HepG2 (cell line): ENCODE results near the gene TTC23. TPM values are rescaled to one million over a fixed set of nuclear protein-coding genes. Genes with fewer than 3 reads are reported as not detected.
A peak's percentile ranks its signal among the peaks of the same experiment; 100 is the strongest.

Experiments used
- ATAC-seq: fragments of 200-7000 bp; cut with Tn5 transposase; 3 replicates; pipeline ENCODE4 v1.9.1; 2020; ENCODE audit warnings: mild to moderate bottlenecking, moderate library complexity
- BruUV-seq: library from RNA; stranded (reverse); fragments of 400-500 nt; replicated peaks from 2 replicates; lab custom pipeline; 2021; lab: Mats Ljungman, UMichigan
- CTCF ChIA-PET: fragments of 300-600 bp; formaldehyde crosslinking; extraction: SDS; loops from one replicate; lab custom pipeline; 2021; ENCODE audit warnings: low total read pairs, inconsistent platforms, low intra/inter-chr PET ratio; lab: Yijun Ruan, JAX
- POLR2A ChIA-PET: fragments of 350-600 bp; sonication (Branson Sonifier 250); formaldehyde crosslinking; loops from one replicate; lab custom pipeline; 2020; ENCODE audit warnings: antibody characterized with exemption, inconsistent platforms; lab: Yijun Ruan, JAX
- DNase-seq: peaks from one replicate; pipeline ENCODE4 v3.0.0-alpha.2; 2015; ENCODE audit warnings: low spot score
- FAIRE-seq: peaks from 3 replicates; lab custom pipeline; 2011; peaks lifted over from hg19 to GRCh38; lab: Jason Lieb, UNC
- H2AFZ ChIP-seq: one replicate; pipeline ENCODE4 v1.6.1; 2011; ENCODE audit warnings: low read length, inconsistent platforms
- H3K27ac ChIP-seq: fragments of 300-600 bp; 3 replicates; pipeline ENCODE4 v1.8.0; 2011; ENCODE audit warnings: mixed run types, mild to moderate bottlenecking, mixed read lengths, low read length, inconsistent platforms; ENCODE audit not compliant: insufficient read depth; ENCODE audit errors: extremely low read length
- H3K27me3 ChIP-seq, 2 experiments: fragments of 200-600 bp in 1 of 2; 2 replicates in 1 of 2; 3 replicates in 1 of 2; pipeline versions ENCODE4 v1.6.0 to v1.8.0; 2011; ENCODE audit warnings: low read length in 2 of 2, mild to moderate bottlenecking in 2 of 2, moderate library complexity in 2 of 2, inconsistent platforms in 1 of 2; ENCODE audit not compliant: insufficient read depth in 2 of 2, control insufficient read depth in 1 of 2
- H3K36me3 ChIP-seq, 2 experiments: fragments of 200-600 bp in 1 of 2; replicated peaks in 1 of 2; 2 replicates in 1 of 2; 3 replicates in 1 of 2; pipeline versions ENCODE4 v1.5.1 to v1.8.0; 2011; ENCODE audit warnings: low read length in 2 of 2, inconsistent platforms in 1 of 2; ENCODE audit not compliant: insufficient read depth in 2 of 2, control insufficient read depth in 1 of 2
- H3K4me1 ChIP-seq: 2 replicates; pipeline ENCODE4 v1.5.1; 2012; ENCODE audit warnings: low read length, inconsistent platforms; ENCODE audit not compliant: insufficient read depth
- H3K4me2 ChIP-seq: 2 replicates; pipeline ENCODE4 v1.6.0; 2011; ENCODE audit warnings: low read depth, low read length, inconsistent platforms
- H3K4me3 ChIP-seq, 3 experiments: fragments of 200-600 bp in 1 of 3; sonication (generic), shearing (Covaris generic) in 1 of 3; replicated peaks in 1 of 3; 2 replicates each; pipeline ENCODE4 v1.5.1; 2011 to 2016; ENCODE audit warnings: low read length in 3 of 3, inconsistent platforms in 2 of 3, low read depth in 2 of 3, mild to moderate bottlenecking in 2 of 3, control low read depth in 1 of 3, mixed read lengths in 1 of 3; ENCODE audit not compliant: insufficient read depth in 1 of 3
- H3K79me2 ChIP-seq: one replicate; pipeline ENCODE4 v1.6.1; 2011; ENCODE audit warnings: low read length, inconsistent platforms; ENCODE audit not compliant: insufficient read depth
- H3K9ac ChIP-seq: 2 replicates; pipeline ENCODE4 v1.6.0; 2011; ENCODE audit warnings: mild to moderate bottlenecking, low read depth, low read length, inconsistent platforms; ENCODE audit not compliant: insufficient read depth
- H3K9me3 ChIP-seq: 2 replicates; pipeline ENCODE4 v1.5.1; 2012; ENCODE audit warnings: mild to moderate bottlenecking, low read length
- H4K20me1 ChIP-seq: 2 replicates; pipeline ENCODE4 v1.6.0; 2011; ENCODE audit warnings: inconsistent platforms, mild to moderate bottlenecking, low read length, moderate library complexity; ENCODE audit not compliant: insufficient read depth
- MAFG ChIP-seq: sonication (generic); formaldehyde crosslinking; IDR thresholded peaks from 2 replicates; pipeline ENCODE4 v1.5.1; 2020; ENCODE audit warnings: mild to moderate bottlenecking, missing genetic modification reagents
- RBM39 ChIP-seq: fragments of 200-400 bp; formaldehyde crosslinking; IDR thresholded peaks from one replicate; pipeline ENCODE4 v1.6.1; 2018; ENCODE audit warnings: antibody characterized with exemption, mild to moderate bottlenecking, low read depth, low read length; ENCODE audit not compliant: poor library complexity, severe bottlenecking
- SP140L ChIP-seq: sonication (generic); formaldehyde crosslinking; IDR thresholded peaks from 2 replicates; pipeline ENCODE4 v1.4.0; 2020; ENCODE audit warnings: missing genetic modification reagents, borderline replicate concordance
- TEAD2 ChIP-seq: sonication (generic); formaldehyde crosslinking; IDR thresholded peaks from 2 replicates; pipeline ENCODE4 v1.9.0; 2021; ENCODE audit warnings: missing genetic modification reagents
- ZBTB38 ChIP-seq: sonication (generic); formaldehyde crosslinking; IDR thresholded peaks from 2 replicates; pipeline ENCODE4 v1.5.1; 2020; ENCODE audit warnings: mild to moderate bottlenecking, missing genetic modification reagents
- ZNF577 ChIP-seq: sonication (generic); formaldehyde crosslinking; IDR thresholded peaks from 2 replicates; pipeline ENCODE4 v1.4.0; 2020; ENCODE audit warnings: mild to moderate bottlenecking, low read depth, missing genetic modification reagents, borderline replicate concordance
- WGBS: methylation state at CpG from one replicate; pipeline ENCODE4 v1.1.6; 2017; ENCODE audit warnings: low lambda C conversion rate; 5-methylcytosine and 5-hydroxymethylcytosine counted together
- in situ Hi-C: cut with HindIII; loops from 2 replicates; pipeline ENCODE4 v1.10.0; 2017; ENCODE audit warnings: low pct_unique_long_range_greater_than_20kb; ENCODE audit not compliant: extremely low pct_ligation_motif_present
- intact Hi-C: fragments of 100-400 bp; cut with micrococcal nuclease; formaldehyde crosslinking; loops from one replicate; pipeline ENCODE4 v1.10.0; 2022; ENCODE audit not compliant: unreplicated experiment
- polyA plus RNA-seq, 8 experiments: library from polyadenylated mRNA; depleted of rRNA in 3 of 8; stranded (reverse) in 7 of 8; unstranded in 1 of 8; fragments of >200 nt; fragmentation: Illumina TruSeq in 4 of 8; extraction: Trizol in 4 of 8; gene quantifications; 2 replicates each; pipeline versions ENCODE4 v1.2.1 to v1.2.3, GENCODE V29; 2011 to 2016; ENCODE audit warnings: low read depth in 4 of 8, missing spikeins in 1 of 8, mixed read lengths in 1 of 8; ENCODE audit not compliant: insufficient read depth in 1 of 8
- total RNA-seq, 5 experiments: library from RNA; depleted of rRNA; stranded (reverse); fragments of >200 nt; fragmentation: Illumina TruSeq; extraction: Trizol; gene quantifications; 2 replicates each; pipeline ENCODE4 v1.2.3, GENCODE V29; 2016; ENCODE audit warnings: low read depth in 1 of 5

Gene TTC23
- total and polyA plus RNA-seq, 2 of the 13 experiments (the other 11 are each of a cell fraction or from before 2014, with no cell fraction given), result 1.6 to 11.7 TPM

- peaks cover 46% of the 10 kb centered on the region for H3K4me1 ChIP-seq
- CTCF ChIA-PET, result no interaction called here
- FAIRE-seq (peak; percentile 37), ATAC-seq (no peak), DNase-seq (no peak)
- peak overlapping the region; percentile 83 to 94 (median 87) for H3K4me3 ChIP-seq
- peak overlapping the region; percentile 78 for H3K9ac ChIP-seq
- peak overlapping the region; percentile 86 for H3K4me2 ChIP-seq
- no peaks in the 10 kb centered on the region for H3K36me3 ChIP-seq
- peak overlapping the region; percentile 80 for H3K27ac ChIP-seq
- intact Hi-C loops (no loop called here), in situ Hi-C loops (loop anchor here (25.0 kb wide), 2 partner anchors 885 to 1085 kb away; partner anchors contain the start of gene ADAMTS17)
- peaks cover 20% of the 10 kb centered on the region for H3K79me2 ChIP-seq
- TF ChIP-seq SP140L (CRISPR knock-in tag) (no peak), RBM39 (no peak), ZNF577 (CRISPR knock-in tag) (no peak), TEAD2 (CRISPR knock-in tag) (no peak), MAFG (CRISPR knock-in tag) (no peak), ZBTB38 (CRISPR knock-in tag) (peak; percentile 39; the same call in 1 of the 2 replicates)
- POLR2A ChIA-PET, result interaction anchor here (2.1 to 2.6 kb wide), 2 partner anchors 11 to 13 kb away, joined by 7 to 16 read pairs; no protein-coding TSS in a partner anchor
- H3K27me3 ChIP-seq, result no peaks in the 10 kb centered on the region; a peak in 1 of 5 replicates
- no peaks in the 10 kb centered on the region for H3K9me3 ChIP-seq
- peak overlapping the region; percentile 38 for H2AFZ ChIP-seq
- H4K20me1 ChIP-seq, result no peaks in the 10 kb centered on the region
- WGBS, result 46% methylated on average over 3 of the region's 7 CpGs
- TSS peak; percentile 60 for BruUV-seq
Measured at GRCh38 chr15:99252326-99252725, 2.9 kb upstream of the TTC23 start.
